Cerebellar nuclear complex (tissue), 1 donor: Measurements from ENCODE around the gene CCR9.
A peak's percentile ranks its signal among the peaks of the same experiment; 100 is the strongest.

Experiments used
- DNase-seq, 2 experiments: peaks; one replicate each; lab custom pipeline; 2025; lab: John Stamatoyannopoulos, UW

Gene CCR9

GRCh38 chr3:45937206-45938042 lies 51.1 kb downstream of the CCR9 start:
- no peak for DNase-seq

- DNase-seq, result no peak
Observed at GRCh38 chr3:45938043-45938435, 51.7 kb downstream of the CCR9 start.

- DNase-seq, result peak in 1 of 2 experiments; percentile 48
Observed at GRCh38 chr3:45938864-45939263, 52.5 kb downstream of the CCR9 start.

GRCh38 chr3:45939341-45939771 lies 53.0 kb downstream of the CCR9 start:
- no peak for DNase-seq

- DNase-seq, result no peak
Observed at GRCh38 chr3:45940004-45940780, 53.8 kb downstream of the CCR9 start.

- DNase-seq, result no peak
Observed at GRCh38 chr3:45940781-45941365, 54.5 kb downstream of the CCR9 start.

GRCh38 chr3:45942051-45942825 lies 55.9 kb downstream of the CCR9 start:
- no peak for DNase-seq

GRCh38 chr3:45943207-45943846 lies 57.0 kb downstream of the CCR9 start, which contains the start of gene CXCR6:
TSS of gene CXCR6 (plus strand) at chr3:45943464. CDS start at chr3:45946482, 3,018 bp downstream.
- DNase-seq, result no peak

GRCh38 chr3:45944830-45945620 lies 58.7 kb downstream of the CCR9 start:
- no peak for DNase-seq

GRCh38 chr3:45946307-45946706 lies 60.0 kb downstream of the CCR9 start:
- DNase-seq, result no peak

GRCh38 chr3:45946875-45947274 lies 60.5 kb downstream of the CCR9 start:
- DNase-seq, result no peak

- DNase-seq, result no peak
Observed at GRCh38 chr3:45947361-45947760, 61.0 kb downstream of the CCR9 start.

GRCh38 chr3:45948311-45948781 lies 62.0 kb downstream of the CCR9 start:
- no peak for DNase-seq

GRCh38 chr3:45948881-45949280 lies 62.5 kb downstream of the CCR9 start:
- DNase-seq, result no peak

- DNase-seq, result no peak
Observed at GRCh38 chr3:45949432-45949831, 63.1 kb downstream of the CCR9 start.

GRCh38 chr3:45950131-45950530 lies 63.8 kb downstream of the CCR9 start:
- no peak for DNase-seq

- DNase-seq, result no peak
Observed at GRCh38 chr3:45950686-45951600, 64.6 kb downstream of the CCR9 start.

GRCh38 chr3:45951946-45952345 lies 65.6 kb downstream of the CCR9 start:
- no peak for DNase-seq

GRCh38 chr3:45952456-45952855 lies 66.1 kb downstream of the CCR9 start:
- no peak for DNase-seq
